Coronary artery (tissue), 2 donors: ENCODE measurements around the gene GRM3.

Experiments used
- DNase-seq: peaks from one replicate; pipeline ENCODE4 v3.0.0-alpha.2; 2017; ENCODE audit warnings: low spot score
- H3K27ac ChIP-seq, 2 donors: fragments of 200-600 bp; sonication (generic); one replicate each; pipeline ENCODE4 v1.5.1; 2016 to 2019
- H3K4me3 ChIP-seq: fragments of 200-600 bp; sonication (generic); 2 replicates; pipeline ENCODE4 v1.5.1; 2016; ENCODE audit warnings: mild to moderate bottlenecking, moderate library complexity
- CTCF ChIP-seq: fragments of 200-600 bp; sonication (generic); IDR thresholded peaks from one replicate; pipeline ENCODE4 v1.5.1; 2019; ENCODE audit warnings: antibody characterized with exemption

Gene GRM3

GRCh38 chr7:86815556-86815955 is 171.8 kb downstream of the GRM3 start:
- DNase-seq: no peak
- Histone ChIP-seq H3K27ac (no peak overlapping the region), H3K4me3 (no peak overlapping the region)
- no peak for TF ChIP-seq CTCF

DNA sequence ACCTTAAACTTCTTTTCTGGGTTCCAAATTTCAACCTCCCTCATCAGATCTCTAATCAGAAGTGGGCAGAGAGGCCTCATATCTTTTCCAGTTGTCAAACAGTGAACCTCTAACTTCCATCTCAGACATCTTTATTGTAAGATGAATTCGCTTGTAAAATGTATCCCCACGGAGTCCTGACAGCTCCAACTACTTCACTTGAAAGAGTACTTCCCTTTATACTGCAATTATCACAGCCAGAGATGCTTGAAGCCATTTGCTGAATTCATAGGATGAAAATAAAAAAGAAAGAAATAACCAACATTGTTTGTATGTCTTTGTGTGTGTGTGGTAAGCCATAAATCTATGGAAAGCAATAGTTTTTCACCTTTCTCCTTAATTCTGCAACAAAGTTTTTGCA is 175.2 kb downstream of the GRM3 start:
- no peak overlapping the region for H3K4me3 ChIP-seq
- no peak for TF ChIP-seq CTCF
- H3K27ac ChIP-seq: no peak overlapping the region
- no peak for DNase-seq

- TF ChIP-seq CTCF: no peak
- Histone ChIP-seq H3K27ac (no peak overlapping the region), H3K4me3 (no peak overlapping the region)
- no peak for DNase-seq
These were observed 180.1 kb downstream of the GRM3 start for GRCh38 chr7:86823769-86824168.

DNA sequence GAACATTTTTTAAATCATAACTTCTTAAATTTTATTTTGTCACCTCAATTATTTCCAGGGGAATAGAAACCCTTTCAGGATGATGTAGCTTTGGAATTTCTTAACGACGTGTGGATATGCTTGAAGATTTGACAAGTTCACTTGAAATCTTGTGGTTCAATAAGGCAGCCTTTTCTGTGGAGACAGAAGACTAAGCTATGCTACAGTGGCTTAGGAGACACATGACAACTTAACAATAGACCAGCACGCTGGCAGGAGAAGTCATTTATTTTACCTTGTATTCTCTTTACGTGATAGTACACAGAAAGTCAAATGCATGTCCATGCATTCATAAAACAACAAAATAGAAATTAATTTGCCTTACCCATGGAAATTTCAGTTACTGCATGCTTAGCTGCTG is 181.6 kb downstream of the GRM3 start:
- TF ChIP-seq CTCF: no peak

DNA sequence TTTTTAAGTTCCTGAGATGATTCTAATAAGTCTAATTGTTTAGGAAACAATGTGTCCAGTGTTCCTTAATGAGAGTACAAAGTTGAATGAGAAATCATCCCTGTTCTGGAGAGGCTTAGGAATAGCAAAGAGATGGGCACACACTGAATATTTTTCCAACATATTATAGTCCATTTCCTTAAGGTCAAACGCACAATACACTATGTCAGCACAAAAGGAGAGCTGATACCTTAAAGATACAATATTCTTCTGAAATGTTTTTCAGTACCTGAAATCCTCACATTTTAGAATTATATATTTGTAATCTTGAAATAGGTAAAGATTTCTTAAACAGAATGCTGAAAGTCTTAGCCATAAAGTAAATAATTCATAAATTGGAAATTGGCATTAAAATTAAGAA is 183.2 kb downstream of the GRM3 start:
- H3K4me3 ChIP-seq: no peak overlapping the region
- no peak for DNase-seq
- H3K27ac ChIP-seq: no peak overlapping the region
- no peak for TF ChIP-seq CTCF

More for the DNA sequence above, 181.6 kb downstream of the GRM3 start:
- no peak overlapping the region for H3K27ac ChIP-seq
- no peak for DNase-seq
- H3K4me3 ChIP-seq: no peak overlapping the region

GRCh38 chr7:86833360-86833759 is 189.7 kb downstream of the GRM3 start:
- no peak overlapping the region for H3K4me3 ChIP-seq
- no peak for DNase-seq
- no peak for TF ChIP-seq CTCF
- H3K27ac ChIP-seq: no peak overlapping the region

DNA sequence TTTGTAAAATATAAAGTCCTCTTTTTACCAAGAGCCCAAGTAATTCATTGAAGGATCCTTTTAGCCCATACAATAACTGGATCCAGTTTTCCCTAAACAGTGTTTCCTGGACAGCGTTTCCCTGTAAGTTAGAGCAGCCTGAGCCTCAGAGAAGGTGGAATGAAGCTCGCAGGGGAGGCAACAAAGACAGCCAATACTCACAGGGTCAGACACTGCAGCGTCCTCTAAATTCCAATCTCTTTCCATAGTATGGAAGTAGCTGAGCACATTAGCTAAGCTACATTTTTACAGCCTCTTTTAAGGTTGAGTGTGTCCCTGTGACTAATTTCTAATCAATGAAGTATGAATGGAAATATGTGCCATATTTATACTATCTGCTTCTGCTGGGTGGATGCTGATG is 193.5 kb downstream of the GRM3 start:
- TF ChIP-seq CTCF: no peak
- no peak overlapping the region for H3K4me3 ChIP-seq
- no peak for DNase-seq
- H3K27ac ChIP-seq: no peak overlapping the region
